ENCODE data around the gene GBP3.
"Not testable (repeated sequence)": the region's sequence is repeated elsewhere in the genome, so short reads cannot be mapped to it uniquely, and the experiment has no call there.

DNA sequence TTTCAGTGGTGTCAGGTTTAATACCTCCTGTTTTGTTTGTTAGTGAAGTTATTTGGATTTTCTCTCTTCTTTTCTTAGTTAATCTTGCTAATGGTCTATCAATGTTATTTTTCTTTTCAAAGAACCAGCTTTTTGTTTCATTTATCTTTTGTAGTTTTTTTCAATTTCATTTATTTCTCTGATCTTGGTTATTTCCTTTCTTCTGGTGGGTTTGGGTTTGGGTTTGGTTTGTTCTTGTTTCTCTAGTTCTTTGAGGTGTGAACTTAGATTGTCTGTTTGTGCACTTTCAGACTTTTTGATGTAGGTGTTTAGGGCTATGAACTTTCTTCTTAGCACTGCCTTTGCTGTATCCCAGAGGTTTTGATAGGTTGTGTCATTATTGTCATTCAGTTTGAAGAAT, 20.5 kb downstream of the GBP3 start:
- not testable (repeated sequence) for TF ChIP-seq EZH2phosphoT487 (conservative IDR thresholded peaks at IDR 0.05; ENCODE audit: low read length)
- TF ChIP-seq, protein P1, sequence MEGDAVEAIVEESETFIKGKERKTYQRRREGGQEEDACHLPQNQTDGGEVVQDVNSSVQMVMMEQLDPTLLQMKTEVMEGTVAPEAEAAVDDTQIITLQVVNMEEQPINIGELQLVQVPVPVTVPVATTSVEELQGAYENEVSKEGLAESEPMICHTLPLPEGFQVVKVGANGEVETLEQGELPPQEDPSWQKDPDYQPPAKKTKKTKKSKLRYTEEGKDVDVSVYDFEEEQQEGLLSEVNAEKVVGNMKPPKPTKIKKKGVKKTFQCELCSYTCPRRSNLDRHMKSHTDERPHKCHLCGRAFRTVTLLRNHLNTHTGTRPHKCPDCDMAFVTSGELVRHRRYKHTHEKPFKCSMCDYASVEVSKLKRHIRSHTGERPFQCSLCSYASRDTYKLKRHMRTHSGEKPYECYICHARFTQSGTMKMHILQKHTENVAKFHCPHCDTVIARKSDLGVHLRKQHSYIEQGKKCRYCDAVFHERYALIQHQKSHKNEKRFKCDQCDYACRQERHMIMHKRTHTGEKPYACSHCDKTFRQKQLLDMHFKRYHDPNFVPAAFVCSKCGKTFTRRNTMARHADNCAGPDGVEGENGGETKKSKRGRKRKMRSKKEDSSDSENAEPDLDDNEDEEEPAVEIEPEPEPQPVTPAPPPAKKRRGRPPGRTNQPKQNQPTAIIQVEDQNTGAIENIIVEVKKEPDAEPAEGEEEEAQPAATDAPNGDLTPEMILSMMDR (IDR thresholded peaks at IDR 0.05; ENCODE audit: insufficient read depth, low read length, poor library complexity, severe bottlenecking): not testable (repeated sequence)

Data from SU-DHL-6 (cell line).